ENCODE results near the gene EYA4.

DNA sequence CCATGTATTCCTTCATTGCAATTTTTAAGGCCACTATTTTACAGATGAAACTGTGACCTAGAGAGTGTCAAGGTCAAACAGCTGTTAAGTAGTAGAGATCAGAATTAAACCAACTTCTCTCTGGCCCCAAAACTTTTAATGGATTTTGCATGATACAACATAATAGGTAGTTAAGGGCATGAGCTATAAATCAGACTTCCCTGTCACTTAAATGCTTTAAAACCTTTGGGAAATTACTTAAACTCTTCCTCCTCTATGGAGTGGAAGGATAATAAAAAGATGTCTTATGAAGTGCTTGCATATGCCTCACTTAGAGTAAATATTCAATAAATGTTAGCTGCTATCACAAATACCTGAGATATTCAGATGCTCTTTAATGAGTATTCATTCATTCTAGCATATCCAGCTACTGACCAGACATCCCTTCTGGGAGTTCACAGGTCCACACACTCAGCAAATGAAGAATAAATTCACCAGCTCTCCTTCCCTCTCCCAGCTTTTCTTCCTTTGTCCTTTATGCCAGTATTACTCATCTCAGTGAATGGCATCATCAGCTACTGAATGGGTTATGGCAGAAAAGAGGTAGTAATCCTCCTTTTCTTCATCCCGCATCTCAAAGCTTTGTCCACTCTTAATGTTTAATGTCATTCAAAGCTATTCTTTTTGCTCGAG lies 36.2 kb downstream of the EYA4 start:
- no peak for TF ChIP-seq CTCF (IDR thresholded peaks at IDR 0.05; ENCODE audit: insufficient read depth, low read depth, low read length)
- no peak for TF ChIP-seq EZH2 (IDR thresholded peaks at IDR 0.05; ENCODE audit: insufficient read depth, low read length)
